Naive thymus-derived CD4-positive, alpha-beta T cell (primary cell): ENCODE results near the gene CCDC87. TPM values are rescaled to one million over a fixed set of nuclear protein-coding genes. Genes with fewer than 3 reads are reported as not detected.

Experiments
- ATAC-seq: fragments of 150-1000 bp; cut with Tn5 transposase; 2 replicates; pipeline ENCODE4 v1.10.0; 2021; ENCODE audit warnings: mild to moderate bottlenecking, moderate library complexity
- CTCF ChIA-PET: fragments of 350-600 bp; sonication (Branson Sonifier 250); formaldehyde crosslinking; loops from one replicate; lab custom pipeline; 2021; ENCODE audit warnings: antibody characterized with exemption; lab: Charles Lee
- POLR2A ChIA-PET: fragments of 350-600 bp; sonication (Branson Sonifier 250); formaldehyde crosslinking; loops from one replicate; lab custom pipeline; 2021; ENCODE audit warnings: antibody characterized with exemption, inconsistent platforms; lab: Charles Lee
- DNase-seq, 9 donors: peaks; one replicate each; pipeline versions ENCODE4 v3.0.0 to v3.0.0-alpha.2; 2020 to 2022; ENCODE audit warnings: mixed read lengths in 1 of 9
- H3K27ac ChIP-seq: one replicate; pipeline ENCODE4 v1.7.0; 2013; ENCODE audit warnings: mild to moderate bottlenecking, low read depth, low read length, moderate library complexity
- H3K27me3 ChIP-seq, 2 donors: one replicate each; pipeline ENCODE4 v1.7.0; 2013; ENCODE audit warnings: low read length in 2 of 2, mild to moderate bottlenecking in 2 of 2, moderate library complexity in 2 of 2; ENCODE audit not compliant: control insufficient read depth in 2 of 2, insufficient read depth in 2 of 2
- H3K36me3 ChIP-seq, 3 experiments: 1 replicate in 2 of 3; 2 replicates in 1 of 3; pipeline ENCODE4 v1.7.0; 2013; ENCODE audit warnings: low read length in 3 of 3, mild to moderate bottlenecking in 3 of 3, moderate library complexity in 1 of 3; ENCODE audit not compliant: insufficient read depth in 3 of 3, control insufficient read depth in 2 of 3
- H3K4me1 ChIP-seq, 2 donors: one replicate each; pipeline ENCODE4 v1.7.0; 2013; ENCODE audit warnings: low read length in 2 of 2, mild to moderate bottlenecking in 2 of 2, moderate library complexity in 1 of 2; ENCODE audit not compliant: control insufficient read depth in 2 of 2, insufficient read depth in 2 of 2
- H3K4me3 ChIP-seq: 2 replicates; pipeline ENCODE4 v1.7.0; 2013; ENCODE audit warnings: mild to moderate bottlenecking, low read length
- H3K9me3 ChIP-seq, 3 experiments: 1 replicate in 2 of 3; 2 replicates in 1 of 3; pipeline ENCODE4 v1.7.0; 2013; ENCODE audit warnings: low read length in 3 of 3; ENCODE audit not compliant: control insufficient read depth in 2 of 3
- H3K27ac Mint-ChIP-seq, 9 donors: one replicate each; pipeline ENCODE4 v1.8.0; 2020 to 2022; ENCODE audit warnings: mixed read lengths in 9 of 9, mild to moderate bottlenecking in 8 of 9, moderate library complexity in 5 of 9, inconsistent platforms in 2 of 9
- H3K27me3 Mint-ChIP-seq, 5 donors: one replicate each; pipeline ENCODE4 v1.8.0; 2021 to 2022; ENCODE audit warnings: mixed read lengths in 5 of 5, mild to moderate bottlenecking in 1 of 5
- H3K36me3 Mint-ChIP-seq, 5 donors: one replicate each; pipeline ENCODE4 v1.8.0; 2020 to 2022; ENCODE audit warnings: mixed read lengths in 5 of 5, mild to moderate bottlenecking in 3 of 5, inconsistent platforms in 1 of 5
- H3K4me1 Mint-ChIP-seq, 7 donors: one replicate each; pipeline ENCODE4 v1.8.0; 2020 to 2022; ENCODE audit warnings: mixed read lengths in 7 of 7, mild to moderate bottlenecking in 3 of 7, inconsistent platforms in 1 of 7
- H3K4me3 Mint-ChIP-seq, 10 donors: one replicate each; pipeline ENCODE4 v1.8.0; 2020 to 2022; ENCODE audit warnings: mild to moderate bottlenecking in 10 of 10, mixed read lengths in 10 of 10, moderate library complexity in 6 of 10, inconsistent platforms in 2 of 10
- H3K9me3 Mint-ChIP-seq, 11 donors: one replicate each; pipeline ENCODE4 v1.8.0; 2020 to 2022; ENCODE audit warnings: mixed read lengths in 11 of 11, mild to moderate bottlenecking in 4 of 11, inconsistent platforms in 1 of 11, moderate library complexity in 1 of 11
- intact Hi-C, 2 donors: fragments of 100-400 bp; cut with micrococcal nuclease; formaldehyde crosslinking; loops; one replicate each; pipeline ENCODE4 v1.15.1; 2023
- polyA plus RNA-seq, 2 donors: library from polyadenylated mRNA; unstranded; fragments of 300-500 nt; fragmentation: Illumina TruSeq; gene quantifications; one replicate each; pipeline ENCODE4 v1.2.3, GENCODE V29; 2021
- total RNA-seq, 6 experiments: library from RNA in 5 of 6; stranded (reverse) in 5 of 6; gene quantifications; 1 replicate in 5 of 6; 2 replicates in 1 of 6; pipeline ENCODE4 v1.2.3 and lab custom pipeline; 2021 to 2026

The CCDC87 gene
- total and polyA plus RNA-seq, 7 experiments from 2014 or later, result 0.11 to 1.2 (median 0.60) TPM; not detected in 3

- CTCF ChIA-PET, result interaction anchor here (0.6 to 3.8 kb wide), 13 partner anchors 10 to 293 kb away, joined by 3 to 13 read pairs (median 4); partner anchors contain the start of genes RBM14 and RBM4B
- H3K36me3 Mint-ChIP-seq, result peaks cover 15 to 45% (median 43%) of the 10 kb centered on the region in 5 donors
These were observed 45.6 kb upstream of the CCDC87 start, which contains the start of gene RBM4 for GRCh38 chr11:66638177-66639065. TSS of gene RBM4 (plus strand) at chr11:66638703. CDS start at chr11:66639712, 1,009 bp downstream.

GRCh38 chr11:66637557-66638176 is 44.8 kb upstream of the CCDC87 start:
- no peak for DNase-seq
- peaks cover 0 to 2% (median 0%) of the 10 kb centered on the region in 11 donors for H3K9me3 Mint-ChIP-seq
- H3K4me1 Mint-ChIP-seq, result peaks cover 38 to 66% (median 60%) of the 10 kb centered on the region in 7 donors
- no peak for ATAC-seq
- peak overlapping the region; percentile 71 for H3K27ac ChIP-seq
- H3K4me1 ChIP-seq, result peaks cover 36 to 41% of the 10 kb centered on the region in 2 donors
- H3K27me3 ChIP-seq, result no peaks in the 10 kb centered on the region
- intact Hi-C loops, result loop anchor here (1.0 to 5.0 kb wide), 12 partner anchors 10 to 320 kb away; partner anchors contain the start of genes CCDC87 (in 2 of the 2), CCS (in 2 of the 2), DPP3 (in 2 of the 2) and RBM4B (in 2 of the 2)
- H3K27ac Mint-ChIP-seq, result peak overlapping the region; percentile 87 to 98 (median 96)
- H3K9me3 ChIP-seq, result no peaks in the 10 kb centered on the region
- POLR2A ChIA-PET, result interaction anchor here (0.5 to 18.2 kb wide), 26 partner anchors 9 to 1628 kb away, joined by 3 to 376 read pairs (median 5); partner anchors contain the start of genes BBS1, CTSF, DPP3 and MUS81
- H3K4me3 ChIP-seq, result peak overlapping the region; percentile 67
- peaks cover 12 to 37% (median 35%) of the 10 kb centered on the region in 5 donors for H3K36me3 Mint-ChIP-seq
- H3K27me3 Mint-ChIP-seq, result no peaks in the 10 kb centered on the region
- H3K4me3 Mint-ChIP-seq, result peak overlapping the region; percentile 92 to 100 (median 94)
- CTCF ChIA-PET, result interaction anchor here (0.6 to 3.8 kb wide), 8 partner anchors 9 to 294 kb away, joined by 3 to 13 read pairs (median 5); partner anchors contain the start of genes RBM14 and RBM4B
- H3K36me3 ChIP-seq, result peaks cover 20 to 39% (median 23%) of the 10 kb centered on the region in 3 experiments

More at GRCh38 chr11:66638177-66639065, 45.6 kb upstream of the CCDC87 start, which contains the start of gene RBM4:
- peaks cover 26 to 41% (median 29%) of the 10 kb centered on the region in 3 experiments for H3K36me3 ChIP-seq
- no peaks in the 10 kb centered on the region for H3K27me3 ChIP-seq
- peaks cover 44 to 48% of the 10 kb centered on the region in 2 donors for H3K4me1 ChIP-seq
- Mint-ChIP-seq H3K4me3 (peak within 1 kb of the TSS; percentile 92 to 100 (median 94)), H3K9me3 (peaks cover 0 to 2% (median 0%) of the 10 kb centered on the region in 11 donors), H3K4me1 (peaks cover 45 to 73% (median 68%) of the 10 kb centered on the region in 7 donors), H3K27ac (peak within 1 kb of the TSS; percentile 87 to 98 (median 96)), H3K27me3 (no peaks in the 10 kb centered on the region)
- H3K27ac ChIP-seq, result peak within 1 kb of the TSS; percentile 93
- DNase-seq, result peak; percentile 80 to 99 (median 98)
- POLR2A ChIA-PET, result interaction anchor here (0.5 to 18.2 kb wide), 37 partner anchors 8 to 1629 kb away, joined by 3 to 376 read pairs (median 4); partner anchors contain the start of genes BBS1, CCDC87, CTSF and DPP3
- peak; percentile 93 for ATAC-seq
- intact Hi-C loops, result loop anchor here (1.0 to 5.0 kb wide), 12 partner anchors 9 to 319 kb away; partner anchors contain the start of genes CCDC87 (in 2 of the 2), CCS (in 2 of the 2), DPP3 (in 2 of the 2) and RBM4B (in 2 of the 2)
- H3K4me3 ChIP-seq, result peak within 1 kb of the TSS; percentile 91
- H3K9me3 ChIP-seq, result no peaks in the 10 kb centered on the region

- H3K9me3 ChIP-seq, result no peaks in the 10 kb centered on the region
- no peaks in the 10 kb centered on the region for H3K27me3 ChIP-seq
- no peak overlapping the region for H3K27ac ChIP-seq
- ChIA-PET POLR2A (interaction anchor here (1.4 to 18.2 kb wide), 2 partner anchors 9 to 15 kb away, joined by 3 to 376 read pairs; partner anchors contain the start of gene RBM14), CTCF (interaction anchor here (0.5 to 3.8 kb wide), 3 partner anchors 12 to 534 kb away, joined by 3 to 13 read pairs (median 5); partner anchors contain the start of gene RBM4B)
- DNase-seq (no peak), ATAC-seq (no peak)
- H3K4me1 ChIP-seq, result peaks cover 28% of the 10 kb centered on the region in 2 donors
- H3K9me3 Mint-ChIP-seq, result peaks cover 0 to 2% (median 0%) of the 10 kb centered on the region in 11 donors
- H3K36me3 ChIP-seq, result peaks cover 14 to 34% (median 14%) of the 10 kb centered on the region in 3 experiments
- no peaks in the 10 kb centered on the region for H3K27me3 Mint-ChIP-seq
- H3K4me1 Mint-ChIP-seq, result peaks cover 32 to 63% (median 55%) of the 10 kb centered on the region in 7 donors
- H3K4me3 Mint-ChIP-seq, result peak overlapping the region in 6 of 10 donors; percentile 19 to 50 (median 26)
- H3K36me3 Mint-ChIP-seq, result peaks cover 7 to 35% (median 30%) of the 10 kb centered on the region in 5 donors
- H3K27ac Mint-ChIP-seq, result peak overlapping the region; percentile 17 to 98 (median 52)
- no peak overlapping the region for H3K4me3 ChIP-seq
- intact Hi-C loops, result loop anchor here in 1 of 2 donors (5.0 kb wide), 1 partner anchor 321 kb away; the partner anchor contains the start of gene PC
These were observed 43.5 kb upstream of the CCDC87 start for GRCh38 chr11:66636411-66636810.

GRCh38 chr11:66632952-66633351 is 40.1 kb upstream of the CCDC87 start:
- Histone ChIP-seq H3K36me3 (peaks cover 6 to 38% (median 9%) of the 10 kb centered on the region in 3 experiments), H3K4me1 (peaks cover 9 to 10% of the 10 kb centered on the region in 2 donors), H3K27me3 (no peaks in the 10 kb centered on the region), H3K9me3 (no peaks in the 10 kb centered on the region), H3K4me3 (no peak overlapping the region), H3K27ac (no peak overlapping the region)
- peaks cover 0 to 1% (median 0%) of the 10 kb centered on the region in 11 donors for H3K9me3 Mint-ChIP-seq
- H3K4me3 Mint-ChIP-seq, result no peak overlapping the region
- ChIA-PET POLR2A (interaction anchor here (18.2 kb wide), 1 partner anchor 11 kb away, joined by 376 read pairs; the partner anchor contains the start of gene RBM14), CTCF (no interaction called here)
- peak overlapping the region in 1 of 9 donors; percentile 72 for H3K27ac Mint-ChIP-seq
- intact Hi-C loops, result no loop called here
- H3K4me1 Mint-ChIP-seq, result peaks cover 33 to 58% (median 50%) of the 10 kb centered on the region in 7 donors
- H3K36me3 Mint-ChIP-seq, result peaks cover 0 to 30% (median 27%) of the 10 kb centered on the region in 5 donors
- no peak for DNase-seq
- ATAC-seq, result no peak
- no peaks in the 10 kb centered on the region for H3K27me3 Mint-ChIP-seq

GRCh38 chr11:66631883-66632282 is 39.0 kb upstream of the CCDC87 start:
- DNase-seq, result no peak
- peaks cover 9 to 49% (median 20%) of the 10 kb centered on the region in 3 experiments for H3K36me3 ChIP-seq
- H3K4me1 ChIP-seq, result peaks cover 4% of the 10 kb centered on the region in 2 donors
- Mint-ChIP-seq H3K4me1 (peaks cover 31 to 58% (median 54%) of the 10 kb centered on the region in 7 donors), H3K27me3 (no peaks in the 10 kb centered on the region), H3K36me3 (peaks cover 0 to 40% (median 31%) of the 10 kb centered on the region in 5 donors), H3K27ac (peak overlapping the region in 5 of 9 donors; percentile 2 to 72 (median 36)), H3K4me3 (no peak overlapping the region), H3K9me3 (peaks cover 0 to 2% (median 0%) of the 10 kb centered on the region in 11 donors)
- no peaks in the 10 kb centered on the region for H3K9me3 ChIP-seq
- H3K27ac ChIP-seq, result no peak overlapping the region
- intact Hi-C loops, result no loop called here
- no peak for ATAC-seq
- no peak overlapping the region for H3K4me3 ChIP-seq
- no peaks in the 10 kb centered on the region for H3K27me3 ChIP-seq
- ChIA-PET POLR2A (interaction anchor here (1.2 to 18.2 kb wide), 2 partner anchors 10 to 35 kb away, joined by 4 to 376 read pairs; partner anchors contain the start of gene RBM14), CTCF (no interaction called here)
